Measurements from ENCODE around the gene CCDC106. TPM values are rescaled to one million over a fixed set of nuclear protein-coding genes. Genes with fewer than 3 reads are reported as not detected.

Gene CCDC106
- total RNA-seq, 1 donor from 2014 or later: 8.3 TPM

GRCh38 chr19:55650126-55650557 is 2.1 kb downstream of the CCDC106 start:
- Histone ChIP-seq H3K4me3 (no peak overlapping the region), H3K9me3 (no peaks in the 10 kb centered on the region), H3K4me1 (peaks cover 32% of the 10 kb centered on the region), H3K36me3 (peaks cover 0 to 7% of the 10 kb centered on the region in 2 donors), H3K27me3 (no peaks in the 10 kb centered on the region), H3K27ac (no peak overlapping the region)
- TF ChIP-seq CTCF (IDR thresholded peaks at IDR 0.05) (no peak), POLR2A (IDR thresholded peaks at IDR 0.05) (no peak), POLR2AphosphoS5 (IDR thresholded peaks at IDR 0.05; ENCODE audit: insufficient read depth in 1 of 2, low read depth in 1 of 2) (no peak)
- intact Hi-C loops (cut with DNase I): no loop called here
- DNase-seq (ENCODE audit: extremely low spot score in 2 of 2): no peak

- peaks cover 35% of the 10 kb centered on the region for H3K4me1 ChIP-seq
- intact Hi-C loops (cut with DNase I): no loop called here
- DNase-seq (ENCODE audit: extremely low spot score in 2 of 2): no peak
- H3K36me3 ChIP-seq: peaks cover 0 to 1% of the 10 kb centered on the region in 2 donors
- H3K27ac ChIP-seq: no peak overlapping the region
- H3K27me3 ChIP-seq: no peaks in the 10 kb centered on the region
- H3K4me3 ChIP-seq: no peak overlapping the region
- no peaks in the 10 kb centered on the region for H3K9me3 ChIP-seq
- TF ChIP-seq POLR2AphosphoS5 (IDR thresholded peaks at IDR 0.05; ENCODE audit: insufficient read depth in 1 of 2, low read depth in 1 of 2): no peak
- no peak for TF ChIP-seq POLR2A (IDR thresholded peaks at IDR 0.05)
- TF ChIP-seq CTCF (IDR thresholded peaks at IDR 0.05): no peak
These were observed 2.7 kb downstream of the CCDC106 start for GRCh38 chr19:55650602-55651230.

GRCh38 chr19:55651236-55651635 is 3.2 kb downstream of the CCDC106 start:
- H3K9me3 ChIP-seq: no peaks in the 10 kb centered on the region
- H3K27ac ChIP-seq: no peak overlapping the region
- no peak for DNase-seq (ENCODE audit: extremely low spot score in 2 of 2)
- no peaks in the 10 kb centered on the region for H3K36me3 ChIP-seq
- H3K4me3 ChIP-seq: no peak overlapping the region
- no peaks in the 10 kb centered on the region for H3K27me3 ChIP-seq
- TF ChIP-seq CTCF (IDR thresholded peaks at IDR 0.05) (no peak), POLR2AphosphoS5 (IDR thresholded peaks at IDR 0.05; ENCODE audit: insufficient read depth in 1 of 2, low read depth in 1 of 2) (no peak), POLR2A (IDR thresholded peaks at IDR 0.05) (no peak)
- H3K4me1 ChIP-seq: peaks cover 40% of the 10 kb centered on the region
- intact Hi-C loops (cut with DNase I): no loop called here

- peaks cover 47% of the 10 kb centered on the region for H3K4me1 ChIP-seq
- H3K4me3 ChIP-seq: peak overlapping the region in 1 of 2 donors; percentile 96
- intact Hi-C loops (cut with DNase I): no loop called here
- no peak for DNase-seq (ENCODE audit: extremely low spot score in 2 of 2)
- peak overlapping the region; percentile 100 for H3K27ac ChIP-seq
- TF ChIP-seq CTCF (IDR thresholded peaks at IDR 0.05) (no peak), POLR2AphosphoS5 (IDR thresholded peaks at IDR 0.05; ENCODE audit: insufficient read depth in 1 of 2, low read depth in 1 of 2) (no peak), POLR2A (IDR thresholded peaks at IDR 0.05) (no peak)
- H3K27me3 ChIP-seq: no peaks in the 10 kb centered on the region
- no peaks in the 10 kb centered on the region for H3K9me3 ChIP-seq
- no peaks in the 10 kb centered on the region for H3K36me3 ChIP-seq
These were observed 4.5 kb downstream of the CCDC106 start for GRCh38 chr19:55652311-55653128.

Measured in vagina (tissue), 2 donors.